Stomach (tissue), 4 donors: Measurements from ENCODE around the gene SCGB1C2.

Source experiments
- POLR2A ChIP-seq, 4 donors: fragments of 450-650 bp; IDR thresholded peaks; one replicate each; pipeline ENCODE4 v1.6.1; 2016; ENCODE audit warnings: antibody characterized with exemption in 4 of 4, control low read depth in 2 of 4, mild to moderate bottlenecking in 1 of 4, moderate library complexity in 1 of 4
- POLR2AphosphoS5 ChIP-seq, 3 donors: sonication (generic); formaldehyde crosslinking; IDR thresholded peaks; one replicate each; pipeline ENCODE4 v1.6.1; 2016; ENCODE audit warnings: antibody characterized with exemption in 3 of 3
- TF ChIP-seq, protein P1 (sequence below), 7 experiments: fragments of 450-650 bp in 4 of 7; fragments of 200-600 bp in 3 of 7; sonication (generic) in 3 of 7; IDR thresholded peaks; one replicate each; pipeline ENCODE4 v1.5.1; 2016 to 2019; ENCODE audit warnings: antibody characterized with exemption in 7 of 7, control low read depth in 2 of 7, mild to moderate bottlenecking in 1 of 7

DNA sequence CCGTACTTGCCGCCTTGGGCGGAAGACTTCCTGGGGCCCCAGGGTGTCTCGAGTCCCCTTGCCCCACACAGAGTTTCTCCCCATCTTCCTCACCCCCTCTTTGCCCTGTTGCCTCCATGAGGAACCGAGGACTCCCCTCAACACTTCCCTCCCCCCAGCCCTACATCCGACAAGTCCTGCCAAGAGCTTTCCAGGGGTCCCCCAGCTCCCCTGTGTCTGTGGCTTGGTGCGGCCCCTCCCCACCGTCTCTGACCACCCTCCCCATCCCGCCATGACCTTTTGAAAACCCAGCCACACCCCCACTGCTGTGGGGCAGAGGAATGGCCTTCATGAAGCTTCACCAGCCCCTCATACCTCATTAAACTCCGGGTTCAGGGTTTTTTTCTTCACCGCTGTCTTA is 11.4 kb downstream of the SCGB1C2 start:
- TF ChIP-seq, protein P1, sequence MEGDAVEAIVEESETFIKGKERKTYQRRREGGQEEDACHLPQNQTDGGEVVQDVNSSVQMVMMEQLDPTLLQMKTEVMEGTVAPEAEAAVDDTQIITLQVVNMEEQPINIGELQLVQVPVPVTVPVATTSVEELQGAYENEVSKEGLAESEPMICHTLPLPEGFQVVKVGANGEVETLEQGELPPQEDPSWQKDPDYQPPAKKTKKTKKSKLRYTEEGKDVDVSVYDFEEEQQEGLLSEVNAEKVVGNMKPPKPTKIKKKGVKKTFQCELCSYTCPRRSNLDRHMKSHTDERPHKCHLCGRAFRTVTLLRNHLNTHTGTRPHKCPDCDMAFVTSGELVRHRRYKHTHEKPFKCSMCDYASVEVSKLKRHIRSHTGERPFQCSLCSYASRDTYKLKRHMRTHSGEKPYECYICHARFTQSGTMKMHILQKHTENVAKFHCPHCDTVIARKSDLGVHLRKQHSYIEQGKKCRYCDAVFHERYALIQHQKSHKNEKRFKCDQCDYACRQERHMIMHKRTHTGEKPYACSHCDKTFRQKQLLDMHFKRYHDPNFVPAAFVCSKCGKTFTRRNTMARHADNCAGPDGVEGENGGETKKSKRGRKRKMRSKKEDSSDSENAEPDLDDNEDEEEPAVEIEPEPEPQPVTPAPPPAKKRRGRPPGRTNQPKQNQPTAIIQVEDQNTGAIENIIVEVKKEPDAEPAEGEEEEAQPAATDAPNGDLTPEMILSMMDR (IDR thresholded peaks at IDR 0.05) = no peak
- no peak for TF ChIP-seq POLR2AphosphoS5 (IDR thresholded peaks at IDR 0.05)
- TF ChIP-seq POLR2A (IDR thresholded peaks at IDR 0.05) = no peak
